ENCODE results near the gene ZNF507.

DNA sequence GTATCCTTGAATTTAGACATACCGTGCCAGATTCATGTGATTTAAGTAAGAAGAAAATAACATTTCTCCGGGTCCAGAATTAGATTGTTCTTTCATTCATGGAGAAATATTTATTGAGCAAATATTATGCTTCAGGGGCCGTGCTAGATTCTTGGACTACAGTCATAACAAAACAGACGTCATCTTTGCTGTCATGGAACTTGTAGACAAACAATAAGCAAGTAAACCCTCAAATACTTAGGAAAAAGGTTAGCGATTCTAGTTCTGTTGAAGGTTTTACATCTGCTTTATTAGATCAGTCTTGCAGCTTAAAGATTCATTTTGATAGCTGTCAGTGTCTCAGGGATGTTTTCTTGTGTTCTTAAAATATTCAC lies 16.9 kb downstream of the ZNF507 start:
- TF ChIP-seq, protein P1, sequence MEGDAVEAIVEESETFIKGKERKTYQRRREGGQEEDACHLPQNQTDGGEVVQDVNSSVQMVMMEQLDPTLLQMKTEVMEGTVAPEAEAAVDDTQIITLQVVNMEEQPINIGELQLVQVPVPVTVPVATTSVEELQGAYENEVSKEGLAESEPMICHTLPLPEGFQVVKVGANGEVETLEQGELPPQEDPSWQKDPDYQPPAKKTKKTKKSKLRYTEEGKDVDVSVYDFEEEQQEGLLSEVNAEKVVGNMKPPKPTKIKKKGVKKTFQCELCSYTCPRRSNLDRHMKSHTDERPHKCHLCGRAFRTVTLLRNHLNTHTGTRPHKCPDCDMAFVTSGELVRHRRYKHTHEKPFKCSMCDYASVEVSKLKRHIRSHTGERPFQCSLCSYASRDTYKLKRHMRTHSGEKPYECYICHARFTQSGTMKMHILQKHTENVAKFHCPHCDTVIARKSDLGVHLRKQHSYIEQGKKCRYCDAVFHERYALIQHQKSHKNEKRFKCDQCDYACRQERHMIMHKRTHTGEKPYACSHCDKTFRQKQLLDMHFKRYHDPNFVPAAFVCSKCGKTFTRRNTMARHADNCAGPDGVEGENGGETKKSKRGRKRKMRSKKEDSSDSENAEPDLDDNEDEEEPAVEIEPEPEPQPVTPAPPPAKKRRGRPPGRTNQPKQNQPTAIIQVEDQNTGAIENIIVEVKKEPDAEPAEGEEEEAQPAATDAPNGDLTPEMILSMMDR (IDR thresholded peaks at IDR 0.05): no peak
- TF ChIP-seq POLR2A (IDR thresholded peaks at IDR 0.05) (no peak), POLR2AphosphoS5 (IDR thresholded peaks at IDR 0.05) (no peak)

Measured in transverse colon (tissue), 4 donors.